Measurements from ENCODE around the gene NME9. TPM values are rescaled to one million over a fixed set of nuclear protein-coding genes. Genes with fewer than 3 reads are reported as not detected.

NME9 gene
- total RNA-seq, 4 donors from 2014 or later, result 0.40 TPM; not detected in 3

- H3K27me3 ChIP-seq, result no peaks in the 10 kb centered on the region
- H3K36me3 ChIP-seq, result peaks cover 0 to 21% (median 3%) of the 10 kb centered on the region in 4 donors
- no peaks in the 10 kb centered on the region for H3K9me3 ChIP-seq
- H3K4me1 ChIP-seq, result peaks cover 34 to 62% (median 43%) of the 10 kb centered on the region in 4 donors
- H3K27ac ChIP-seq (replicated peaks in 1 of 4), result no peak overlapping the region
- 89% methylated on average over 9 of the region's 9 CpGs for WGBS
- DNase-seq (ENCODE audit: extremely low spot score), result no peak
- TF ChIP-seq POLR2AphosphoS5 (IDR thresholded peaks at IDR 0.05), result no peak
- no peak for TF ChIP-seq POLR2A (IDR thresholded peaks at IDR 0.05; ENCODE audit: low read depth)
- no peak for TF ChIP-seq CTCF (IDR thresholded peaks at IDR 0.05)
- TF ChIP-seq EP300 (IDR thresholded peaks at IDR 0.05), result no peak
- intact Hi-C loops (cut with DNase I), result no loop called here
- H3K4me3 ChIP-seq, result no peak overlapping the region
These were observed 41.7 kb upstream of the NME9 start for GRCh38 chr3:138371070-138371965.

GRCh38 chr3:138370321-138370720 lies 40.7 kb upstream of the NME9 start:
- no peak for DNase-seq (ENCODE audit: extremely low spot score)
- no peak overlapping the region for H3K27ac ChIP-seq (replicated peaks in 1 of 4)
- 81% methylated on average over 8 of the region's 8 CpGs for WGBS

GRCh38 chr3:138369151-138369900 lies 39.7 kb upstream of the NME9 start:
- Histone ChIP-seq H3K4me3 (no peak overlapping the region), H3K27me3 (no peaks in the 10 kb centered on the region), H3K9me3 (no peaks in the 10 kb centered on the region), H3K27ac (replicated peaks in 1 of 4) (no peak overlapping the region), H3K4me1 (peaks cover 42 to 70% (median 54%) of the 10 kb centered on the region in 4 donors), H3K36me3 (peaks cover 0 to 11% (median 3%) of the 10 kb centered on the region in 4 donors)
- TF ChIP-seq EP300 (IDR thresholded peaks at IDR 0.05) (no peak), POLR2A (IDR thresholded peaks at IDR 0.05; ENCODE audit: low read depth) (no peak), CTCF (IDR thresholded peaks at IDR 0.05) (no peak), POLR2AphosphoS5 (IDR thresholded peaks at IDR 0.05) (no peak)
- intact Hi-C loops (cut with DNase I), result no loop called here
- 84% methylated on average over 8 of the region's 8 CpGs for WGBS
- DNase-seq (ENCODE audit: extremely low spot score), result no peak

More at GRCh38 chr3:138370321-138370720, 40.7 kb upstream of the NME9 start:
- intact Hi-C loops (cut with DNase I), result no loop called here
- H3K4me1 ChIP-seq, result peaks cover 42 to 64% (median 50%) of the 10 kb centered on the region in 4 donors
- H3K36me3 ChIP-seq, result peaks cover 0 to 16% (median 3%) of the 10 kb centered on the region in 4 donors
- H3K27me3 ChIP-seq, result no peaks in the 10 kb centered on the region
- TF ChIP-seq POLR2A (IDR thresholded peaks at IDR 0.05; ENCODE audit: low read depth) (no peak), EP300 (IDR thresholded peaks at IDR 0.05) (no peak), POLR2AphosphoS5 (IDR thresholded peaks at IDR 0.05) (no peak), CTCF (IDR thresholded peaks at IDR 0.05) (no peak)
- H3K9me3 ChIP-seq, result no peaks in the 10 kb centered on the region
- no peak overlapping the region for H3K4me3 ChIP-seq

- Histone ChIP-seq H3K27ac (replicated peaks in 1 of 4) (no peak overlapping the region), H3K36me3 (peaks cover 0 to 4% (median 2%) of the 10 kb centered on the region in 4 donors), H3K4me1 (peaks cover 42 to 73% (median 56%) of the 10 kb centered on the region in 4 donors), H3K9me3 (no peaks in the 10 kb centered on the region), H3K4me3 (no peak overlapping the region), H3K27me3 (no peaks in the 10 kb centered on the region)
- intact Hi-C loops (cut with DNase I), result no loop called here
- WGBS, result 47% methylated on average over 5 of the region's 5 CpGs
- TF ChIP-seq POLR2AphosphoS5 (IDR thresholded peaks at IDR 0.05), result no peak
- no peak for TF ChIP-seq POLR2A (IDR thresholded peaks at IDR 0.05; ENCODE audit: low read depth)
- TF ChIP-seq CTCF (IDR thresholded peaks at IDR 0.05), result no peak
- no peak for TF ChIP-seq EP300 (IDR thresholded peaks at IDR 0.05)
- no peak for DNase-seq (ENCODE audit: extremely low spot score)
These were observed 38.3 kb upstream of the NME9 start for GRCh38 chr3:138367911-138368310.

Measured in esophagus muscularis mucosa (tissue), 4 donors.